B cell (primary cell): ENCODE results near the gene MOB3A. TPM values are rescaled to one million over a fixed set of nuclear protein-coding genes. Genes with fewer than 3 reads are reported as not detected.

ENCODE experiments used
- ATAC-seq: fragments of 200-7000 bp; cut with Tn5 transposase; one replicate; pipeline ENCODE4 v1.10.0; 2021; ENCODE audit warnings: low read depth, mild to moderate bottlenecking, moderate number of reproducible peaks, moderate library complexity
- CTCF ChIA-PET: fragments of 350-600 bp; sonication (Branson Sonifier 250); formaldehyde crosslinking; loops from one replicate; lab custom pipeline; 2021; ENCODE audit warnings: antibody characterized with exemption, inconsistent platforms; lab: Charles Lee
- POLR2A ChIA-PET: fragments of 350-600 bp; sonication (Branson Sonifier 250); formaldehyde crosslinking; loops from one replicate; lab custom pipeline; 2021; ENCODE audit warnings: antibody characterized with exemption; lab: Charles Lee
- DNase-seq: peaks from one replicate; pipeline ENCODE4 v3.0.0; 2013
- H2AFZ ChIP-seq: 2 replicates; pipeline ENCODE4 v1.6.1; 2012; ENCODE audit warnings: mild to moderate bottlenecking, low read depth, low read length; ENCODE audit not compliant: insufficient read depth, poor library complexity, severe bottlenecking
- H3K27ac ChIP-seq, 2 donors: 1 replicate in 1 of 2; 2 replicates in 1 of 2; pipeline ENCODE4 v1.5.1; 2012 to 2013; ENCODE audit warnings: low read length in 2 of 2, mild to moderate bottlenecking in 2 of 2, moderate library complexity in 1 of 2
- H3K27me3 ChIP-seq, 4 experiments: fragments of 200-600 bp in 1 of 4; sonication (generic) in 1 of 4; replicated peaks in 1 of 4; 1 replicate in 2 of 4; 2 replicates in 2 of 4; pipeline versions ENCODE4 v1.6.1 to v1.7.0; 2013 to 2016; ENCODE audit warnings: low read length in 3 of 4, mild to moderate bottlenecking in 2 of 4, mixed read lengths in 1 of 4, moderate library complexity in 1 of 4; ENCODE audit not compliant: insufficient read depth in 4 of 4, control insufficient read depth in 3 of 4; ENCODE audit errors: control extremely low read depth in 1 of 4
- H3K36me3 ChIP-seq, 2 experiments: replicated peaks in 1 of 2; 1 replicate in 1 of 2; 2 replicates in 1 of 2; pipeline versions ENCODE4 v1.6.1 to v1.7.1; 2013; ENCODE audit warnings: low read length in 1 of 2; ENCODE audit not compliant: insufficient read depth in 2 of 2, control insufficient read depth in 1 of 2; ENCODE audit errors: control extremely low read depth in 1 of 2, extremely low read depth in 1 of 2
- H3K4me1 ChIP-seq, 2 donors: fragments of 200-600 bp in 1 of 2; sonication (generic) in 1 of 2; 1 replicate in 1 of 2; 2 replicates in 1 of 2; pipeline versions ENCODE4 v1.5.1 to v1.6.1; 2013 to 2017; ENCODE audit warnings: low read length in 2 of 2; ENCODE audit not compliant: control insufficient read depth in 2 of 2, insufficient read depth in 2 of 2
- H3K4me2 ChIP-seq: replicated peaks from 2 replicates; pipeline ENCODE3; 2012; ENCODE audit warnings: mild to moderate bottlenecking, low read depth, low read length; ENCODE audit not compliant: poor library complexity, severe bottlenecking
- H3K4me3 ChIP-seq, 5 experiments: fragments of 200-600 bp in 1 of 5; sonication (generic) in 1 of 5; 1 replicate in 3 of 5; 2 replicates in 2 of 5; pipeline versions ENCODE4 v1.5.1 to v1.7.0; 2011 to 2016; ENCODE audit warnings: low read length in 4 of 5, mild to moderate bottlenecking in 4 of 5, low read depth in 2 of 5, control low read depth in 1 of 5, moderate library complexity in 1 of 5; ENCODE audit not compliant: insufficient read depth in 1 of 5; ENCODE audit errors: control extremely low read depth in 1 of 5, extremely low read depth in 1 of 5
- H3K79me2 ChIP-seq: fragments of 200-600 bp; sonication (generic); one replicate; pipeline ENCODE4 v1.6.0; 2016; ENCODE audit warnings: low read length; ENCODE audit not compliant: control insufficient read depth, insufficient read depth
- H3K9ac ChIP-seq: fragments of 200-600 bp; sonication (generic); 2 replicates; pipeline ENCODE4 v1.6.1; 2017; ENCODE audit warnings: mild to moderate bottlenecking, low read length, moderate library complexity
- H3K9me3 ChIP-seq, 3 donors: one replicate each; pipeline versions ENCODE4 v1.6.1 to v1.7.1; 2013; ENCODE audit warnings: low read length in 2 of 3; ENCODE audit not compliant: control insufficient read depth in 2 of 3, insufficient read depth in 1 of 3; ENCODE audit errors: control extremely low read depth in 1 of 3
- H4K20me1 ChIP-seq: 2 replicates; pipeline ENCODE4 v1.6.0; 2012; ENCODE audit warnings: mild to moderate bottlenecking, low read length; ENCODE audit not compliant: insufficient read depth, control insufficient read depth, poor library complexity, severe bottlenecking
- H3K27ac Mint-ChIP-seq: one replicate; pipeline ENCODE4 v1.8.0; 2021; ENCODE audit warnings: mixed read lengths
- H3K27me3 Mint-ChIP-seq: one replicate; pipeline ENCODE4 v1.8.0; 2021; ENCODE audit warnings: mixed read lengths
- H3K4me1 Mint-ChIP-seq: one replicate; pipeline ENCODE4 v1.8.0; 2021; ENCODE audit warnings: mixed read lengths
- H3K4me3 Mint-ChIP-seq: one replicate; pipeline ENCODE4 v1.8.0; 2021; ENCODE audit warnings: mixed read lengths
- H3K9me3 Mint-ChIP-seq: one replicate; pipeline ENCODE4 v1.8.0; 2022; ENCODE audit warnings: mixed read lengths; ENCODE audit not compliant: insufficient read depth
- CTCF ChIP-seq: fragments of 200-600 bp; IDR thresholded peaks from one replicate; pipeline ENCODE4 v1.8.0; 2022; ENCODE audit warnings: antibody characterized with exemption, mild to moderate bottlenecking
- EZH2 ChIP-seq: IDR thresholded peaks from 2 replicates; pipeline ENCODE4 v1.6.1; 2012; ENCODE audit warnings: borderline replicate concordance, low read depth, mild to moderate bottlenecking, moderate library complexity, low read length; ENCODE audit not compliant: insufficient read depth, poor library complexity, severe bottlenecking
- WGBS: methylation state at CpG from one replicate; pipeline ENCODE4 v1.1.5; 2013; ENCODE audit warnings: missing lambda C conversion rate; ENCODE audit not compliant: insufficient coverage; 5-methylcytosine and 5-hydroxymethylcytosine counted together
- intact Hi-C: fragments of 100-400 bp; cut with micrococcal nuclease; formaldehyde crosslinking; loops from one replicate; pipeline ENCODE4 v1.10.0; 2022
- polyA plus RNA-seq: library from polyadenylated mRNA; depleted of rRNA; stranded (reverse); fragments of >200 nt; gene quantifications from 2 replicates; pipeline ENCODE4 v1.2.3, GENCODE V29; 2012
- total RNA-seq, 2 donors: library from RNA; stranded (reverse); fragments of 120-200 nt in 1 of 2; gene quantifications; 1 replicate in 1 of 2; 2 replicates in 1 of 2; pipeline versions ENCODE4 v1.2.3 to v1.2.4, GENCODE V29; 2013 to 2022

The MOB3A gene
- total and polyA plus RNA-seq, 2 donors (not counting 1 experiment from before 2014, with no cell fraction given), result 190 to 228 TPM

- peaks cover 93% of the 10 kb centered on the region for H4K20me1 ChIP-seq
- H3K27ac ChIP-seq, result peak overlapping the region; percentile 16 to 99
- ATAC-seq (no peak), DNase-seq (no peak)
- peaks cover 54 to 70% of the 10 kb centered on the region in 2 donors for H3K4me1 ChIP-seq
- H3K4me1 Mint-ChIP-seq, result peaks cover 73% of the 10 kb centered on the region
- no peaks in the 10 kb centered on the region for H3K9me3 Mint-ChIP-seq
- no peaks in the 10 kb centered on the region for H3K9me3 ChIP-seq
- H3K4me3 Mint-ChIP-seq, result peak overlapping the region; percentile 77
- peak overlapping the region; percentile 51 for H3K4me2 ChIP-seq
- TF ChIP-seq CTCF (no peak), EZH2 (no peak)
- H3K79me2 ChIP-seq, result peaks cover 98% of the 10 kb centered on the region
- H3K27me3 Mint-ChIP-seq, result no peaks in the 10 kb centered on the region
- H2AFZ ChIP-seq, result no peak overlapping the region
- peak overlapping the region in 1 of 5 experiments; percentile 7 for H3K4me3 ChIP-seq
- H3K9ac ChIP-seq, result no peak overlapping the region
- CTCF ChIA-PET, result interaction anchor here (1.7 kb wide), 1 partner anchor 10 kb away, joined by 7 read pairs; no protein-coding TSS in a partner anchor
- H3K36me3 ChIP-seq, result peaks cover 0 to 74% of the 10 kb centered on the region in 2 experiments
- 87% methylated on average over 31 of the region's 32 CpGs for WGBS
- intact Hi-C loops, result no loop called here
- no peaks in the 10 kb centered on the region for H3K27me3 ChIP-seq
- H3K27ac Mint-ChIP-seq, result peak overlapping the region; percentile 90
- POLR2A ChIA-PET, result interaction anchor here (1.0 to 1.1 kb wide), 3 partner anchors 8 to 28 kb away, joined by 3 to 4 read pairs (median 3); partner anchors contain the start of gene MKNK2
Observed at GRCh38 chr19:2079076-2079864, 16.9 kb downstream of the MOB3A start.
